Measurements from ENCODE around the gene NEGR1. TPM values are rescaled to one million over a fixed set of nuclear protein-coding genes. Genes with fewer than 3 reads are reported as not detected.

The NEGR1 gene
- total and polyA plus RNA-seq, 4 donors = 0.08 to 0.14 (median 0.12) TPM; not detected in 1

DNA sequence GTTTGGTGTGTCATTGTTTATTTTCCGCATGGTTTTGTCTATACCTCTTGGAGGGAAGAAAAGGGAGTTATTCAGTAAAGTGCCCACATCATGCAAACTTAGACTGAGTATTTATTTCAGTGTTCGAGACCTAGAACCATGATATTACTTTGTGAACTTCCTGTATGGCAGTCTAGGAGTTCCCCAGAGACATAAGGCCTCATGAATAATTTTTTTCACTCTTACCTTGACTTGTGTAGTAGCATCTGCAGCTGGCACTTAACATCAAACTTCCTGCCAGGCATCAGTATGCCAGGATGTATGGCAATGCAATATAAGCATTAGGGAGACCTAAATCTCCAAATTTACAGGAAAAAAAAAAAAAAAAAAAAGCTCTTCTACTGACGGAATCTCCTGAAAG lies 287.7 kb downstream of the NEGR1 start:
- no peak for DNase-seq (ENCODE audit: low spot score)
- Histone ChIP-seq H3K9me3 (ENCODE audit: control insufficient read depth in 4 of 4, low read length in 3 of 4) (no peaks in the 10 kb centered on the region), H3K36me3 (ENCODE audit: control insufficient read depth in 4 of 4, insufficient read depth in 3 of 4, low read depth in 1 of 4, low read length in 3 of 4) (no peaks in the 10 kb centered on the region), H3K4me3 (ENCODE audit: low read depth in 1 of 3, low read length in 3 of 3) (no peak overlapping the region), H3K9ac (ENCODE audit: low read depth in 1 of 2, low read length in 2 of 2) (no peak overlapping the region), H3K27ac (ENCODE audit: low read depth in 1 of 2, low read length in 2 of 2) (no peak overlapping the region), H3K27me3 (ENCODE audit: control insufficient read depth in 4 of 4, insufficient read depth in 4 of 4, low read length in 3 of 4) (no peaks in the 10 kb centered on the region), H3K4me1 (ENCODE audit: control insufficient read depth in 4 of 4, insufficient read depth in 4 of 4, low read length in 3 of 4) (no peaks in the 10 kb centered on the region)
- 88% methylated on average over 3 of the region's 3 CpGs for WGBS
- TF ChIP-seq TAF1 (conservative IDR thresholded peaks at IDR 0.05) (no peak), NR2F2 (IDR thresholded peaks at IDR 0.05) (no peak), RXRA (IDR thresholded peaks at IDR 0.05) (no peak), EGR1 (IDR thresholded peaks at IDR 0.05; ENCODE audit: low read depth in 2 of 2) (no peak)
- TF ChIP-seq, protein P1, sequence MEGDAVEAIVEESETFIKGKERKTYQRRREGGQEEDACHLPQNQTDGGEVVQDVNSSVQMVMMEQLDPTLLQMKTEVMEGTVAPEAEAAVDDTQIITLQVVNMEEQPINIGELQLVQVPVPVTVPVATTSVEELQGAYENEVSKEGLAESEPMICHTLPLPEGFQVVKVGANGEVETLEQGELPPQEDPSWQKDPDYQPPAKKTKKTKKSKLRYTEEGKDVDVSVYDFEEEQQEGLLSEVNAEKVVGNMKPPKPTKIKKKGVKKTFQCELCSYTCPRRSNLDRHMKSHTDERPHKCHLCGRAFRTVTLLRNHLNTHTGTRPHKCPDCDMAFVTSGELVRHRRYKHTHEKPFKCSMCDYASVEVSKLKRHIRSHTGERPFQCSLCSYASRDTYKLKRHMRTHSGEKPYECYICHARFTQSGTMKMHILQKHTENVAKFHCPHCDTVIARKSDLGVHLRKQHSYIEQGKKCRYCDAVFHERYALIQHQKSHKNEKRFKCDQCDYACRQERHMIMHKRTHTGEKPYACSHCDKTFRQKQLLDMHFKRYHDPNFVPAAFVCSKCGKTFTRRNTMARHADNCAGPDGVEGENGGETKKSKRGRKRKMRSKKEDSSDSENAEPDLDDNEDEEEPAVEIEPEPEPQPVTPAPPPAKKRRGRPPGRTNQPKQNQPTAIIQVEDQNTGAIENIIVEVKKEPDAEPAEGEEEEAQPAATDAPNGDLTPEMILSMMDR (IDR thresholded peaks at IDR 0.05; ENCODE audit: low read depth, low read length, missing input control) = no peak
- TF ChIP-seq, protein P2, sequence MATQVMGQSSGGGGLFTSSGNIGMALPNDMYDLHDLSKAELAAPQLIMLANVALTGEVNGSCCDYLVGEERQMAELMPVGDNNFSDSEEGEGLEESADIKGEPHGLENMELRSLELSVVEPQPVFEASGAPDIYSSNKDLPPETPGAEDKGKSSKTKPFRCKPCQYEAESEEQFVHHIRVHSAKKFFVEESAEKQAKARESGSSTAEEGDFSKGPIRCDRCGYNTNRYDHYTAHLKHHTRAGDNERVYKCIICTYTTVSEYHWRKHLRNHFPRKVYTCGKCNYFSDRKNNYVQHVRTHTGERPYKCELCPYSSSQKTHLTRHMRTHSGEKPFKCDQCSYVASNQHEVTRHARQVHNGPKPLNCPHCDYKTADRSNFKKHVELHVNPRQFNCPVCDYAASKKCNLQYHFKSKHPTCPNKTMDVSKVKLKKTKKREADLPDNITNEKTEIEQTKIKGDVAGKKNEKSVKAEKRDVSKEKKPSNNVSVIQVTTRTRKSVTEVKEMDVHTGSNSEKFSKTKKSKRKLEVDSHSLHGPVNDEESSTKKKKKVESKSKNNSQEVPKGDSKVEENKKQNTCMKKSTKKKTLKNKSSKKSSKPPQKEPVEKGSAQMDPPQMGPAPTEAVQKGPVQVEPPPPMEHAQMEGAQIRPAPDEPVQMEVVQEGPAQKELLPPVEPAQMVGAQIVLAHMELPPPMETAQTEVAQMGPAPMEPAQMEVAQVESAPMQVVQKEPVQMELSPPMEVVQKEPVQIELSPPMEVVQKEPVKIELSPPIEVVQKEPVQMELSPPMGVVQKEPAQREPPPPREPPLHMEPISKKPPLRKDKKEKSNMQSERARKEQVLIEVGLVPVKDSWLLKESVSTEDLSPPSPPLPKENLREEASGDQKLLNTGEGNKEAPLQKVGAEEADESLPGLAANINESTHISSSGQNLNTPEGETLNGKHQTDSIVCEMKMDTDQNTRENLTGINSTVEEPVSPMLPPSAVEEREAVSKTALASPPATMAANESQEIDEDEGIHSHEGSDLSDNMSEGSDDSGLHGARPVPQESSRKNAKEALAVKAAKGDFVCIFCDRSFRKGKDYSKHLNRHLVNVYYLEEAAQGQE (IDR thresholded peaks at IDR 0.05) = no peak
- TF ChIP-seq, protein P3, sequence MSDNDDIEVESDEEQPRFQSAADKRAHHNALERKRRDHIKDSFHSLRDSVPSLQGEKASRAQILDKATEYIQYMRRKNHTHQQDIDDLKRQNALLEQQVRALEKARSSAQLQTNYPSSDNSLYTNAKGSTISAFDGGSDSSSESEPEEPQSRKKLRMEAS (IDR thresholded peaks at IDR 0.05) = no peak

DNA sequence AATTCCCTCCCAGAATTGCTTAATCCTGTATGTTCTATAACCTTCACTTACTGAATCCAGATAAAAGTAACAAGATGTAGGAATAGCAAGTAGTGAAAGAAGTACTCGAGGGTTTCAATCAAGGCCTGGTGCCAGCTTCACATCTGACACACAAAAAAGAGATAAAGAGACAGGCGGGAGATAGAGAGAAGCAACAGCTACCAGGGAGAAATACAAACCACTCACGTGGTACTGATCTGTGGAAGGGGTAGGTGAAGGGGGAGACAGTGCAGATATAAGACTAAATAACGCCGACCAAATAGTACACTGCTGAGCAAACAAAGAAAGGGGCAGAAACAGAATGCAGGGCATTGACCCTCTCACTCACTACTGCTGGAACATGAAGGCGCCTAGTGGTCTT lies 295.2 kb downstream of the NEGR1 start:
- 53% methylated on average over 6 of the region's 6 CpGs for WGBS
- TF ChIP-seq FOXA2 (IDR thresholded peaks at IDR 0.05) = no peak
- TF ChIP-seq, protein P4, sequence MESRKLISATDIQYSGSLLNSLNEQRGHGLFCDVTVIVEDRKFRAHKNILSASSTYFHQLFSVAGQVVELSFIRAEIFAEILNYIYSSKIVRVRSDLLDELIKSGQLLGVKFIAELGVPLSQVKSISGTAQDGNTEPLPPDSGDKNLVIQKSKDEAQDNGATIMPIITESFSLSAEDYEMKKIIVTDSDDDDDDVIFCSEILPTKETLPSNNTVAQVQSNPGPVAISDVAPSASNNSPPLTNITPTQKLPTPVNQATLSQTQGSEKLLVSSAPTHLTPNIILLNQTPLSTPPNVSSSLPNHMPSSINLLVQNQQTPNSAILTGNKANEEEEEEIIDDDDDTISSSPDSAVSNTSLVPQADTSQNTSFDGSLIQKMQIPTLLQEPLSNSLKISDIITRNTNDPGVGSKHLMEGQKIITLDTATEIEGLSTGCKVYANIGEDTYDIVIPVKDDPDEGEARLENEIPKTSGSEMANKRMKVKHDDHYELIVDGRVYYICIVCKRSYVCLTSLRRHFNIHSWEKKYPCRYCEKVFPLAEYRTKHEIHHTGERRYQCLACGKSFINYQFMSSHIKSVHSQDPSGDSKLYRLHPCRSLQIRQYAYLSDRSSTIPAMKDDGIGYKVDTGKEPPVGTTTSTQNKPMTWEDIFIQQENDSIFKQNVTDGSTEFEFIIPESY (IDR thresholded peaks at IDR 0.05) = no peak
- TF ChIP-seq, protein P2 (IDR thresholded peaks at IDR 0.05) = no peak
- TF ChIP-seq, protein P1 (IDR thresholded peaks at IDR 0.05; ENCODE audit: low read depth, low read length, missing input control) = no peak
- TF ChIP-seq, protein P5, sequence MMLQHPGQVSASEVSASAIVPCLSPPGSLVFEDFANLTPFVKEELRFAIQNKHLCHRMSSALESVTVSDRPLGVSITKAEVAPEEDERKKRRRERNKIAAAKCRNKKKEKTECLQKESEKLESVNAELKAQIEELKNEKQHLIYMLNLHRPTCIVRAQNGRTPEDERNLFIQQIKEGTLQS (IDR thresholded peaks at IDR 0.05) = no peak
- TF ChIP-seq TAF1 (conservative IDR thresholded peaks at IDR 0.05) = no peak
- no peak overlapping the region for H3K27ac ChIP-seq (ENCODE audit: low read depth in 1 of 2, low read length in 2 of 2)

More for the DNA sequence above, 295.2 kb downstream of the NEGR1 start:
- Histone ChIP-seq H3K27me3 (ENCODE audit: control insufficient read depth in 4 of 4, insufficient read depth in 4 of 4, low read length in 3 of 4) (no peaks in the 10 kb centered on the region), H3K9me3 (ENCODE audit: control insufficient read depth in 4 of 4, low read length in 3 of 4) (no peaks in the 10 kb centered on the region), H3K4me1 (ENCODE audit: control insufficient read depth in 4 of 4, insufficient read depth in 4 of 4, low read length in 3 of 4) (no peaks in the 10 kb centered on the region), H3K4me3 (ENCODE audit: low read depth in 1 of 3, low read length in 3 of 3) (no peak overlapping the region), H3K36me3 (ENCODE audit: control insufficient read depth in 4 of 4, insufficient read depth in 3 of 4, low read depth in 1 of 4, low read length in 3 of 4) (no peaks in the 10 kb centered on the region), H3K9ac (ENCODE audit: low read depth in 1 of 2, low read length in 2 of 2) (no peak overlapping the region)
- DNase-seq (ENCODE audit: low spot score) = no peak
